ENCODE measurements around the gene CAMTA1.

Gene CAMTA1

DNA sequence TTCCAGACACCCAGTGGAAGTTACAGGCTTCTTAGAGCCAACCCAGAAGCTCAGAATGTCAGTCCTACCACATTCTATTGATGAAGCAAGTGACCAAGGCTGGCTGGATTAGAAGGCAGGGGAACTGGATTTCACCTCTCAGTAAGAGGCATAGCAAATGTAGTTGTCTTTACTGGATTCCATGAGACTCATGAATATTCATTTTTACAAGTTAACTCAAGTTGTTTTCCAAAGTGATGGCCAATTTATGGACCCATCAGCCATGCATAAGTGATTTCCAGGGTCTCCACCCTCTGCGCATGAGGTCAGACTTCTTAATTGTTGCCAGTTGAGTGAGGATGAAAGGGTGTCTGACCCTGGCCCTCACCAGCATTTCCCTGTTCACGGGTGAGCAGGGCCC is 559.0 kb downstream of the CAMTA1 start:
- Histone ChIP-seq H3K36me3 (ENCODE audit: low read depth) (no peaks in the 10 kb centered on the region), H3K4me1 (ENCODE audit: insufficient read depth, poor library complexity, severe bottlenecking) (no peaks in the 10 kb centered on the region), H3K4me3 (ENCODE audit: severe bottlenecking) (no peak overlapping the region), H3K9me3 (ENCODE audit: severe bottlenecking) (no peaks in the 10 kb centered on the region), H3K27ac (ENCODE audit: poor library complexity, severe bottlenecking) (no peak overlapping the region), H3K27me3 (ENCODE audit: insufficient read depth, poor library complexity, severe bottlenecking) (no peaks in the 10 kb centered on the region)
- DNase-seq (ENCODE audit: low spot score), result no peak
- no peak for TF ChIP-seq CTCF (IDR thresholded peaks at IDR 0.05; ENCODE audit: poor library complexity, severe bottlenecking)
- no peak for ATAC-seq (ENCODE audit: low read depth)

DNA sequence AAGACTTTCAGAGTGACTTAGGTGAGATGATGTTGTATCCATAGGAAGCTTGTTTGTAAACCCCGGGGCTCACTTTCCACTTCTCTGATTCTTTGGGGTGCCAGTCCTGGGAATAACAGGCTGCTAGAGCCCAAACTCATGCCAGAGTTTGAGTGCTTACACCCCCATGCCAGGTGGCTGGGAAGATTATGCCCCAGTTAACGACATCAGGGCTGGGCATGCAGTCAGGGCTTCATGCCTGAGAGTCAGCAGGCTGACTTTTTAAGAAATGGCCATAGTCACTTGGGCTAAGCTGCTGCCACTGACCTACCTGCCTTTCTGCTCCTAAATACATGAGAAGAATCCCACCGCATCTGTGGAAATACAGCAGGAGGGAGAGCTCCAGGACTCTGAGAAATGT is 560.3 kb downstream of the CAMTA1 start:
- TF ChIP-seq CTCF (IDR thresholded peaks at IDR 0.05; ENCODE audit: poor library complexity, severe bottlenecking), result no peak
- Histone ChIP-seq H3K27ac (ENCODE audit: poor library complexity, severe bottlenecking) (no peak overlapping the region), H3K4me1 (ENCODE audit: insufficient read depth, poor library complexity, severe bottlenecking) (no peaks in the 10 kb centered on the region), H3K9me3 (ENCODE audit: severe bottlenecking) (no peaks in the 10 kb centered on the region), H3K36me3 (ENCODE audit: low read depth) (no peaks in the 10 kb centered on the region), H3K4me3 (ENCODE audit: severe bottlenecking) (no peak overlapping the region), H3K27me3 (ENCODE audit: insufficient read depth, poor library complexity, severe bottlenecking) (no peaks in the 10 kb centered on the region)
- DNase-seq (ENCODE audit: low spot score), result no peak
- ATAC-seq (ENCODE audit: low read depth), result no peak

GRCh38 chr1:7346070-7346596 is 560.9 kb downstream of the CAMTA1 start:
- no peak for TF ChIP-seq CTCF (IDR thresholded peaks at IDR 0.05; ENCODE audit: poor library complexity, severe bottlenecking)
- ATAC-seq (ENCODE audit: low read depth) (no peak), DNase-seq (ENCODE audit: low spot score) (no peak)

GRCh38 chr1:7346600-7347570 is 561.6 kb downstream of the CAMTA1 start:
- H3K36me3 ChIP-seq (ENCODE audit: low read depth), result no peaks in the 10 kb centered on the region
- ATAC-seq (ENCODE audit: low read depth) (no peak), DNase-seq (ENCODE audit: low spot score) (no peak)
- H3K27ac ChIP-seq (ENCODE audit: poor library complexity, severe bottlenecking), result no peak overlapping the region
- no peaks in the 10 kb centered on the region for H3K4me1 ChIP-seq (ENCODE audit: insufficient read depth, poor library complexity, severe bottlenecking)
- H3K27me3 ChIP-seq (ENCODE audit: insufficient read depth, poor library complexity, severe bottlenecking), result no peaks in the 10 kb centered on the region
- H3K4me3 ChIP-seq (ENCODE audit: severe bottlenecking), result no peak overlapping the region
- TF ChIP-seq CTCF (IDR thresholded peaks at IDR 0.05; ENCODE audit: poor library complexity, severe bottlenecking), result no peak
- no peaks in the 10 kb centered on the region for H3K9me3 ChIP-seq (ENCODE audit: severe bottlenecking)

More at GRCh38 chr1:7346070-7346596, 560.9 kb downstream of the CAMTA1 start:
- no peaks in the 10 kb centered on the region for H3K36me3 ChIP-seq (ENCODE audit: low read depth)
- H3K27ac ChIP-seq (ENCODE audit: poor library complexity, severe bottlenecking), result no peak overlapping the region
- no peaks in the 10 kb centered on the region for H3K4me1 ChIP-seq (ENCODE audit: insufficient read depth, poor library complexity, severe bottlenecking)
- H3K4me3 ChIP-seq (ENCODE audit: severe bottlenecking), result no peak overlapping the region
- no peaks in the 10 kb centered on the region for H3K27me3 ChIP-seq (ENCODE audit: insufficient read depth, poor library complexity, severe bottlenecking)
- H3K9me3 ChIP-seq (ENCODE audit: severe bottlenecking), result no peaks in the 10 kb centered on the region

- ATAC-seq (ENCODE audit: low read depth) (no peak), DNase-seq (ENCODE audit: low spot score) (no peak)
- Histone ChIP-seq H3K4me1 (ENCODE audit: insufficient read depth, poor library complexity, severe bottlenecking) (no peaks in the 10 kb centered on the region), H3K27me3 (ENCODE audit: insufficient read depth, poor library complexity, severe bottlenecking) (no peaks in the 10 kb centered on the region), H3K27ac (ENCODE audit: poor library complexity, severe bottlenecking) (no peak overlapping the region), H3K36me3 (ENCODE audit: low read depth) (no peaks in the 10 kb centered on the region), H3K4me3 (ENCODE audit: severe bottlenecking) (no peak overlapping the region), H3K9me3 (ENCODE audit: severe bottlenecking) (no peaks in the 10 kb centered on the region)
- TF ChIP-seq CTCF (IDR thresholded peaks at IDR 0.05; ENCODE audit: poor library complexity, severe bottlenecking), result no peak
These were observed 562.8 kb downstream of the CAMTA1 start for GRCh38 chr1:7348073-7348472.

All from RWPE2 (cell line).